ENCODE results near the gene DNAJC3.
"Not testable (repeated sequence)": the region's sequence is repeated elsewhere in the genome, so short reads cannot be mapped to it uniquely, and the experiment has no call there.

Gene DNAJC3

DNA sequence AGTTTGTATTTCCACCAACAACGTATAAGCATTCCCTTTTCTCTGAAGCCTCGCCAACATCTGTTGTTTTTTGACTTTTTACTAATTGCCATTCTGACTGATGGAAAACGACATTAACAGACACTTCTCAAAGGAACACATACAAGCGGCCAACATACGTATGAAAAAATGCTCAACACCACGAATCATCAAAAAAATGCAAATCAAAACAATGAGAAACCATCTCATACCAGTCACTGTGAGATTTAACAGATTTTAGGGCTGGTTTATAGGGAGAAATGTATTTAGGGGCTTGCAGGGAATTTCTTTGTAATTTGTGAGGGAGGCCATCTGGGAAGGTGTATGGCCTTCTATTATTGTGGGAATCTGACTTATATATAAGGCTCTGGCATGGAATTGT, 29.6 kb upstream of the DNAJC3 start:
- no peak for DNase-seq (ENCODE audit: low read depth)
- no peak overlapping the region for H3K4me3 ChIP-seq (ENCODE audit: low read depth, low read length)
- no peak for TF ChIP-seq CTCF (IDR thresholded peaks at IDR 0.05; ENCODE audit: low read depth, low read length, missing control alignments)

GRCh38 chr13:95650696-95651095, 26.2 kb upstream of the DNAJC3 start:
- no peak for TF ChIP-seq CTCF (IDR thresholded peaks at IDR 0.05; ENCODE audit: low read depth, low read length, missing control alignments)
- no peak for DNase-seq (ENCODE audit: low read depth)
- H3K4me3 ChIP-seq (ENCODE audit: low read depth, low read length) = no peak overlapping the region

- no peak overlapping the region for H3K4me3 ChIP-seq (ENCODE audit: low read depth, low read length)
- no peak for DNase-seq (ENCODE audit: low read depth)
- TF ChIP-seq CTCF (IDR thresholded peaks at IDR 0.05; ENCODE audit: low read depth, low read length, missing control alignments) = no peak
Measured at GRCh38 chr13:95652244-95652764, 24.6 kb upstream of the DNAJC3 start.

DNA sequence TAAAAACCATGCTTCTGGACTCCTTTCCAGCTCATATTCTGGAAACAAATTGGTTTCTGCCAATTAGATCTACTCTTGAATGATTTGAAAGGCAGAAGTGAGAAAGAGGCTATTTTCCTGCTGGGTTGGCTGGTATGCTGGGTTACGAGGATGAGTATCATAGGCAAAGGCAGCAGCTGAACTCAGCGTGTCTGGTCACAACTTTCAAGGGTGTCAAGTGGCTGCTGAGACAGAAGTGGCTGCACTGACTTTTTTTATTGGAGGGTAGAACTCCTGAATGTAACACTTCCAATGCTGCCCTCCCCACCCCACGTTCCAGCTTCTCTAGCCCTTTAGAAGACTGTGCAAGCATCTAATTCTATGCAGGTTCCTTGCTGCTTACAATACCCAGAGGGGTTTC, 24.1 kb upstream of the DNAJC3 start:
- no peak for TF ChIP-seq CTCF (IDR thresholded peaks at IDR 0.05; ENCODE audit: low read depth, low read length, missing control alignments)
- no peak for DNase-seq (ENCODE audit: low read depth)
- no peak overlapping the region for H3K4me3 ChIP-seq (ENCODE audit: low read depth, low read length)

DNA sequence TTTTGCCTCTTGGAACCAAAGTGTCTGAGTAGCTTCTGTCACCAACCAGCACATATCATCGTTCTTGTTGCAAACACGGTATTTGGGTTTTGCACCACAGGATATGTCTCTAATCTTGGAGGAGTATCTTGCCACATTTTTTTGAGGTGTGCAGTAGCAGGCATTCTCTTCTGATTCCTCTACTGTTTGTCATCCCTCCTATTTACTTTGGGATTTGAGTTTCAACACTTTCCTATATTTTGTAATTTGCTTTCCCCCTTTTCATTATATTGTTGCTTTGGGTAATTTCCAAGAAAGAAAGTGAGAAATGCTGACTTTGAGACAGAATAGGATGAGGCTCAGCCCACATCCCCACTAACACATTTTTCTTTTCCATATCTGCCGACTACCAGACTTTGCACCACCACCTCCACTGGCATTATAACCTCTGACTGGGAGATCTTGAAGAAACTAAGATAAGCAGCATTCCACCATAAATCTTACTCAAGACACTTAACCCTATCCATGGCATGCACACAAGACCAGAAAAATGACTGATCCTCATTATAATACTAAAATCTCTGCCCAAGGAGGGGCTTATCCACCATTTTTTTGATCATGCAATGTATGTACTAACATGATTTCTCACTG, 20.4 kb upstream of the DNAJC3 start:
- H3K4me3 ChIP-seq (ENCODE audit: low read depth, low read length) = no peak overlapping the region
- DNase-seq (ENCODE audit: low read depth) = no peak
- no peak for TF ChIP-seq CTCF (IDR thresholded peaks at IDR 0.05; ENCODE audit: low read depth, low read length, missing control alignments)

DNA sequence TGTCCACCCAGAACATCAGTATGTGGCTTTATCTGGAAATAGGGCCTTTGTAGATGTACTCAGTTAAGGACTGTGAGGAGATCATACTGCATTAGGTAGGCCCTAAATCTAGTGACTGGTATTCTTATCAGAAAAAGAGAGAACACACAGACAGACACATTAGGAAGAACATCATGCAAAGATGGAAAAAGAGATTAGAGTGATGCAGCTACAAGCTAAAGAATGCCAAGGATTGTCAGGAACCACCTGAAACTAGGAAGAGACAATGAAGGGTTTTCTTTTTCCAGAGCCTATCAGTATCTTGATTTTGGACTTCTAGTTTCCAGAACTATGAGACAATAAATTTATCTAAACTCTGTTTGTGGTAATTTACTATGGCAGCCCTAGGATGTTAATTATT, 17.4 kb upstream of the DNAJC3 start:
- no peak for TF ChIP-seq CTCF (IDR thresholded peaks at IDR 0.05; ENCODE audit: low read depth, low read length, missing control alignments)
- H3K4me3 ChIP-seq (ENCODE audit: low read depth, low read length) = no peak overlapping the region
- DNase-seq (ENCODE audit: low read depth) = no peak

DNA sequence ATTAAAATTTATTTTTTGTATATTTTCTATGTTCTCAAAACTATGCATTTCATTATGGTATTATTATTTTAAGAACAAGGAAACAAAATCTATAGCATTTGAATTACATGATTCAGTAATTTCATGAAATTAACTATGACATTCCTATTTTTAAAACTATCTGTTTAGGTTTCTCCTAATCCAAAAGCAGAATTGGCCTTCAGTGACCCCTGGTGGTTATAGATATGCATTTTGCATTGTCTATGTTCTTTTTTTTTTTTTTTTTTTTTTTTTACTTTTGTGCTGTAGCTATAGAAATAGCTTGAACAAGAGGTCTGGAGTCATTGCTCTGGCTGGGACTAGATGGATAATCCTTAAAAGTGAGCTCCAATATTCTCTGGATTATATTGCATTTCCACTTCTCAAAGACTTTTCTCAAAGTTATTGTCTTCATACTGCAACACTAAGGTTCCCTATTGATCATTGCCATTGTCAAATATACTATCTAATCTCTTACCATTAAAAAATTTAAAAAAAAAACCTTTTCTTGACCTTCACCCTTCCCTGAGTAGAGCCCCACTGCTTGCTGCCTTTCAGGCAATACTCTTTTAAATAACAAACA, 15.9 kb upstream of the DNAJC3 start:
- TF ChIP-seq CTCF (IDR thresholded peaks at IDR 0.05; ENCODE audit: low read depth, low read length, missing control alignments) = peak; percentile 52
- no peak for DNase-seq (ENCODE audit: low read depth)

DNA sequence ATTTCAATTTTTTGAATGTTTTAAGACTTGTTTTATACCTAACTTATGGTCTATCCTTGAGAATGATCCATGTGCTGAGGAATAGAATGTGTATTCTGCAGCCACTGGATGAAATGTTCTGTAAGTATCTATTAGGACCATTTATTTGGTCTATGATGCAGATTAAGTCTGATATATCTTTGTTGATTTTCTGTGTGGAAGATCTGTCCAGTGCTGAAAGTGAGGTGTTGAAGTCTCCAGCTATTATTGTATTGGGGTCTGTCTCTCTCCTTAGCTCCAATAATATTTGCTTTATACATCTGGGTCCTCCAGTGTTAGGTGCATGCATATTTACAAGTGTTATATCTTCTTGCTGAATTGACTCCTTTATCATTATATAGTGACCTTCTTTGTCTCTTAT, 9.7 kb upstream of the DNAJC3 start:
- DNase-seq (ENCODE audit: low read depth); H3K4me3 ChIP-seq (ENCODE audit: low read depth, low read length): not testable (repeated sequence)

More for the DNA sequence above, 15.9 kb upstream of the DNAJC3 start:
- no peak overlapping the region for H3K4me3 ChIP-seq (ENCODE audit: low read depth, low read length)

All from GM12864 (cell line).